ENCODE data around the gene CCDC188. TPM values are rescaled to one million over a fixed set of nuclear protein-coding genes. Genes with fewer than 3 reads are reported as not detected.

Gene CCDC188
- total RNA-seq, 1 donor from 2014 or later, result not detected

DNA sequence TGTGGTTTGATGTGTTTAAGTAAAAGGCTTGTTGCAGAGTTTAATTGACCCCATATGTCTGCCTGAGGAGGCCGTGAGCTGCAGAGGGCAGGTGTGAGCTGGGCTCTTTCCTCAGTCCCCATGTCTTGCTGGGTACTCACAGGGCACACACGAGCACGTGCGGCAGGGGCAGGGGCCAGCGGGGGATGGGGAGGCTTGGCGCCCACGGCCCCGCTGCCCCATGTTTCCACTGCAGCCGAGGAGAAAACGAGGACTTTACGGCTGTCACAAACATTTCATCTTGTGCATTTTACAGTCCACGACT is 24.7 kb upstream of the CCDC188 start:
- H3K36me3 Mint-ChIP-seq, result no peaks in the 10 kb centered on the region
- no peak overlapping the region for H3K27ac Mint-ChIP-seq
- TF ChIP-seq, protein P1, sequence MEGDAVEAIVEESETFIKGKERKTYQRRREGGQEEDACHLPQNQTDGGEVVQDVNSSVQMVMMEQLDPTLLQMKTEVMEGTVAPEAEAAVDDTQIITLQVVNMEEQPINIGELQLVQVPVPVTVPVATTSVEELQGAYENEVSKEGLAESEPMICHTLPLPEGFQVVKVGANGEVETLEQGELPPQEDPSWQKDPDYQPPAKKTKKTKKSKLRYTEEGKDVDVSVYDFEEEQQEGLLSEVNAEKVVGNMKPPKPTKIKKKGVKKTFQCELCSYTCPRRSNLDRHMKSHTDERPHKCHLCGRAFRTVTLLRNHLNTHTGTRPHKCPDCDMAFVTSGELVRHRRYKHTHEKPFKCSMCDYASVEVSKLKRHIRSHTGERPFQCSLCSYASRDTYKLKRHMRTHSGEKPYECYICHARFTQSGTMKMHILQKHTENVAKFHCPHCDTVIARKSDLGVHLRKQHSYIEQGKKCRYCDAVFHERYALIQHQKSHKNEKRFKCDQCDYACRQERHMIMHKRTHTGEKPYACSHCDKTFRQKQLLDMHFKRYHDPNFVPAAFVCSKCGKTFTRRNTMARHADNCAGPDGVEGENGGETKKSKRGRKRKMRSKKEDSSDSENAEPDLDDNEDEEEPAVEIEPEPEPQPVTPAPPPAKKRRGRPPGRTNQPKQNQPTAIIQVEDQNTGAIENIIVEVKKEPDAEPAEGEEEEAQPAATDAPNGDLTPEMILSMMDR (IDR thresholded peaks at IDR 0.05; ENCODE audit: unreplicated experiment), result no peak
- peaks cover 5% of the 10 kb centered on the region for H3K4me1 Mint-ChIP-seq
- no peak for DNase-seq (ENCODE audit: low spot score in 2 of 2, unreplicated experiment in 2 of 2)
- H3K9me3 Mint-ChIP-seq, result no peaks in the 10 kb centered on the region
- no peak overlapping the region for H3K4me3 Mint-ChIP-seq
- no peaks in the 10 kb centered on the region for H3K27me3 Mint-ChIP-seq (ENCODE audit: low read depth)

DNA sequence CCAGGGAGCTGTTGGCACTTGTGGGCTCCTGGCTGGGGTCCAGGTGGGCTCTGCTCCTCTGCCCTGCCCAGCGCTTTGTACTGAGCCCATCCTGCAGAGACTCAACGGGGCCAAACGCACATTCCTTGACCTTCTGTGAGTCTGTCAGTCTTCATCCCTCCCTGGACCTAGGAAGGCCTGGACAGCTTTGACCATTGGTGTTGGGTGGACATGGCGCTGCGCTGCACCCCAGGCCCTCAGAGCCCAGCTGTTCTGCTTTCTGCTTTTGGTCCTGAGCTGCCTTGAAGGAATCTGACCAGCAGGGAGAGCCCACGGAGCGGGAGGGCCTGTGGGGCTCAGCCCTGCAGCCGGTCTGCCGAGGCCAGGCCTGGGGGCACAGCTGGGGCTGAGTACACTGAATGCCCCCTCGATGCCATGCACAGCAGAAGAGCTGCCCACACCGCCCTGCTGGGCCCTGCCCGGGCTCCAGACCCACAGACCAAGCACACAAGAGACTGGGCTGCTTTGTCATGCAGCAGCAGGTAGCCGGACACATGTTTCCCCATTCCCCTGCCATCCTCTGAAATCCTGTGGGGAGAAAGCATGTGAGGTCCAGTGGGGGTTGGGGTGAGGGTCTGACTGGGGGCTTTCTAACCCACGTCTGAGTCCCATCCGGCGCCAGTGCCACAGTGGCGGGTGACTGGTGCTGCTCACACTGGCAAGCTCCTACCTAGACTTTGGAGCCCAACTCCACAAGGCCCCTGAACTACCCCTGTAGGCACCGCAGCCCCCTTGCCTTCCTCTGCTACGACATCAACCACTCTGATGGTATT is 24.1 kb upstream of the CCDC188 start:
- Mint-ChIP-seq H3K27me3 (ENCODE audit: low read depth) (no peaks in the 10 kb centered on the region), H3K4me1 (peaks cover 5% of the 10 kb centered on the region), H3K36me3 (no peaks in the 10 kb centered on the region), H3K27ac (no peak overlapping the region), H3K4me3 (no peak overlapping the region), H3K9me3 (no peaks in the 10 kb centered on the region)
- TF ChIP-seq, protein P1 (IDR thresholded peaks at IDR 0.05; ENCODE audit: unreplicated experiment), result no peak
- no peak for DNase-seq (ENCODE audit: low spot score in 2 of 2, unreplicated experiment in 2 of 2)

DNA sequence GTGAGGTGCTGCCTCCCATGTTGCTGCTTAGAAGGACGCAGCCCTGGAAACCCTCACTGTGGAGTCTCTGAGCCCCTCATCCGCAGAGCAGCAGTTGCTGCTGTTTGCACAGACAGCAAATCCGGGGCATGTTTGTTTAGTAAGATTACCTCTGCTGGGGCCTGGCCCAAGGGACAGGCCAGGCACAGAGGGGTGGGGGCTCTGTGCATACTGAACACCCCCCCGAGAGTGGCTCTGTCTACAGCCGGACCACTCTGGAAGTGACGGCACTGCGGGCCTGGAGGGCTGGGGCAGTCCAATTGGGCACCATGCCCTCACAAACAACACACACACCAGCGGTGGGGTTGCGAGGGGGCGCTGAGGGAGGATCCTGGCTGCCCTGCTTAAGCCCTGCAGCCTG is 22.9 kb upstream of the CCDC188 start:
- Mint-ChIP-seq H3K27me3 (ENCODE audit: low read depth) (no peaks in the 10 kb centered on the region), H3K4me1 (peaks cover 5% of the 10 kb centered on the region), H3K27ac (no peak overlapping the region), H3K9me3 (no peaks in the 10 kb centered on the region), H3K36me3 (no peaks in the 10 kb centered on the region), H3K4me3 (no peak overlapping the region)
- DNase-seq (ENCODE audit: low spot score in 2 of 2, unreplicated experiment in 2 of 2), result no peak
- TF ChIP-seq, protein P1 (IDR thresholded peaks at IDR 0.05; ENCODE audit: unreplicated experiment), result no peak

DNA sequence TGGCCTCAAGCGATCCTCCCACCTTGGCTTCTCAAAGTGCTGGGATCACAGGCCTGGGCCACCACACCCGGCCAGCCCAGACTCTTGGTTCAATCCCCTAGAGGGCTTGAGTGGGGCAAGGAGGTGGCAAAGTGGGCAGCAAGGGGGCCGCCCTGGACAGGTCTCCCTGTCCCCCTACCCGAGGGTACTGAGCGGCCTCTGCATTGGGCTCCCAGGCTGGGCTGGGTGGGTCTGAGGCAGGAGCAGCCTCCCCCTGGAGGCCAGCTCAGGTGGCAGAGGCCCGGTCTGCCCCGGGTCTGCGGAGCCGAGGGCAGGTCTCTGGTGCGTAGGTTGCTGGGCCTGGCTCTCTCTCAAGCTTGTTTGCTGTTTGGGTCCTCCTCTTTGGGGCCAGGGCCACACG is 22.4 kb upstream of the CCDC188 start:
- H3K4me1 Mint-ChIP-seq, result peaks cover 5% of the 10 kb centered on the region
- no peak overlapping the region for H3K4me3 Mint-ChIP-seq
- H3K36me3 Mint-ChIP-seq, result no peaks in the 10 kb centered on the region
- no peaks in the 10 kb centered on the region for H3K27me3 Mint-ChIP-seq (ENCODE audit: low read depth)
- H3K9me3 Mint-ChIP-seq, result no peaks in the 10 kb centered on the region
- TF ChIP-seq, protein P1 (IDR thresholded peaks at IDR 0.05; ENCODE audit: unreplicated experiment), result no peak
- DNase-seq (ENCODE audit: low spot score in 2 of 2, unreplicated experiment in 2 of 2), result no peak
- no peak overlapping the region for H3K27ac Mint-ChIP-seq

DNA sequence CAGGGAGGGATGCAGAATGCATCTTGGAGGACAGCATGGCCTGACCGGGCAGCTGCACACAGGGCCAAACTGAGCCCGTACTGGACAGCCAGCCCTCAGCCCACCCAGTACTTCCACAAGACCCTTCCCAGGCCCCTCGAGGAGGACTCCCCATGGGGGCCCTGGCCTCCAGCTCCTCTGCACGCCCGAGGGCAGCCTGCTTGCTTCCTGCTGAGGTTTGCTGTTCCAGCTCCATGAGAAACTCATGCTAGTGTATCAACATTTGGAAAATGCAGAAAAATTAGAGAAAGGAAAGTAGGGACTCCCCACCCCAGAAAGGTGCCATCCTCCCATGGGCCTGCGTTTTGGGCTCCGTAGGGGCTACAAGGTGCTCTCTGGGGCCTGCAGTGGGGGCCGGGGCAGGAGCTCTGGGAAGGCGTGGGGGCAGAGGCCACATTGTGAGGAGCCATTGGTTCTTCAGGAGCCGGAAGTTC is 21.3 kb upstream of the CCDC188 start:
- Mint-ChIP-seq H3K4me3 (no peak overlapping the region), H3K36me3 (no peaks in the 10 kb centered on the region), H3K4me1 (peaks cover under 1% of the 10 kb centered on the region), H3K27me3 (ENCODE audit: low read depth) (no peaks in the 10 kb centered on the region), H3K9me3 (no peaks in the 10 kb centered on the region), H3K27ac (no peak overlapping the region)
- TF ChIP-seq, protein P1 (IDR thresholded peaks at IDR 0.05; ENCODE audit: unreplicated experiment), result no peak
- DNase-seq (ENCODE audit: low spot score in 2 of 2, unreplicated experiment in 2 of 2), result no peak
